T47D (cell line): ENCODE results near the gene FNBP1L.

ENCODE experiments used
- DNase-seq, 2 experiments: peaks; one replicate each; pipeline versions ENCODE4 v3.0.0 to v3.0.0-alpha.2; 2011 to 2012; ENCODE audit warnings: low read depth in 1 of 2, low spot score in 1 of 2
- JUND ChIP-seq: IDR thresholded peaks from 2 replicates; pipeline ENCODE4 v1.6.1; 2012; ENCODE audit warnings: low read depth
- in situ Hi-C: cut with HindIII; loops from 2 replicates; pipeline ENCODE4 v1.10.0; 2016; ENCODE audit warnings: low sequenced_read_pairs, low pct_unique_long_range_greater_than_20kb

Gene FNBP1L

DNA sequence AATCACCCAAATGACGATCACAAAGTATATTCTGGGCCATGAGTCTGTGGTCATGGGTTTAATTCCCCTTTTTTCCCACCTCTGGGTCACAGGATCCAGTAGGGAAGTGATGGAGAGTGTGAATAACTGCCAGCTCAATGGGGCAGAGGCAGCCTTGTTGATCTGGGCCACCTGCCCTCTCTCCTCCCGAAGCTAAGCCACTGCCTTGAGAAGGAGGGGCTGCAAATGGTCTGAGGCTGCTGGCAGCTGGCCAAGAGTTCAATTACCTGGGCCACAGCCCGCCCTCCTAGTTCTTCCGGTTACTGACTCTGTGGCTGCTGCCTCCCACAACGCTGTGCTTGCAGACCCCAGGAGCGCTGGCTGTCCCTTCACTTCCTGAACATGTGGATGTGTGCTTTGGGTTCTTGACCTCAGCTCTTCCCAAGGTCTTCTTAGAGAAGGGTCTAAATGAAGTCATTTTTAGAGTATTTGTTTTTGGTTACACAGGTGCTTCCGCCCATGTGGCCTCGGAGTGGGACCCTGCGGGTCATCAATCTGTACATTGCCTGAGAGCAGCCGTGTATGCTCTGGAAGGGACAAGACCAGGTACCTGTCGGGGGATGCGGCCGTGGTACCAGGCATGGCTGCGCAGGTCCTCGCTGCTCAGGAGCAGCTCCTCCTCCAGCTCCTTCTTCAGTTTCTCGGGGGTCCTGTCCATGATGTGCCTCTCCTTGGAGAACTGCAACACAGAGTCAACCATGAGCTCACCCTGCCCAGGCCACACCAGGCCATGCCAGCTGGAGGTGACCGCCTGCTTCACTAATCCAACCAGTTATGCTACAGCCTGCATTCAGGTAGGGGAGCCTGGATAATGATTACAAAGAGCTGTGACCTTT, 144.0 kb downstream of the FNBP1L start:
- in situ Hi-C loops = no loop called here
- no peak for TF ChIP-seq JUND
- peak in 1 of 2 experiments; percentile 68 for DNase-seq

DNA sequence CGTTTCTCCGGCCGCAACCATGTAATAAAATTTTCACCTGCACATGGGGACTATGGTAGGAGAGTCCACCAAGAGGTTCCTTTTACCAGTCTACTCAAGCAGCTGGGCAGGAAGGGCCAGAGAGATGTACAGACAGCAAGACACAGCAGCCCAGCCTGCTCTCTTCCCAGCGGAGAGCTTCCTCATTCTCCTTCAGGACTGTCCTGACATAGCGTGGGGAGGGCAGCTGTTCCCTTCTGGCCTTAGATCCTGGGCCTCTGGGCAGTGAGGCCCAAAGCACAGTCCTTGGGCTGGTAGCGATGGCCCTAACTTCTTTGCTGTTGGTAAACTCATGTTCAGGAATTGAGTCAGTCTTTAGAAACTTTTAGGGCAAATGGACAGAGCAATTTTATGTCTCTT, 144.6 kb downstream of the FNBP1L start:
- in situ Hi-C loops = no loop called here
- no peak for TF ChIP-seq JUND
- DNase-seq = no peak

DNA sequence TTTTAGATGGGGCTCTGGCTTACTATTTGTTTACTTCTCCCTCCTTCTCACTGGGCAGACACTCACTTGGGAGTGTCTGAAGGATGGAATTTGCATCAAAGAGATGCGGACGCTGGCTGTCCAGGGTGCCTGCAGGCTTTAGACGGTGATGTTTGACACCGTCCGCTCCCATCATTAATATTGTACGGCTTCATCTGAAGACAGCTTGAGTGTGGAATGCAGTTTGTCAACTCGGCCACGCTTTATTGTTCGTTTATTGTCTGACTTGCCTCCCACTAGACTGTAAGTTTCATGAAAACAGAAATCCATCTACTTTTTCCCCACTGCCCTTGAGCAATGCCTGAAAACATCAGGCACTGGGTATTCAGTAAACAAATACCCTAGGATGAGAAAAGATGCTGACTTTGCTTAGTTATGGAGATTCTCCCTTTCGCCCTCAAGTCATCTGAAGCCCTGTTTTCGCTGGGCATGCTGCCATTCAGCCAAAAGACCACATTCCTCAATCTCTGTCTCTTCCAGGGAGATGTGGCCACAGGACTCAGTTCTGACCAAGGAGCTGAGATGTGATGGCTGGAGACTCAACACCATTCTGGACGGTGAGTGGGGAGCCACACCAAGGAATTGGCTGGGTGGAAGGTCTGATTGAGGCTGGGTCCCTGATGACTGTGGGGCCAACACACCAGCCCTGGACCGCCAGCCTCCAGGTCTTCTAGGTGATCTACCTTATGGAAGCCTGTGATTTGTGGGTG, 146.1 kb downstream of the FNBP1L start:
- in situ Hi-C loops = no loop called here
- peak in 1 of 2 experiments; percentile 74 for DNase-seq
- TF ChIP-seq JUND = no peak

DNA sequence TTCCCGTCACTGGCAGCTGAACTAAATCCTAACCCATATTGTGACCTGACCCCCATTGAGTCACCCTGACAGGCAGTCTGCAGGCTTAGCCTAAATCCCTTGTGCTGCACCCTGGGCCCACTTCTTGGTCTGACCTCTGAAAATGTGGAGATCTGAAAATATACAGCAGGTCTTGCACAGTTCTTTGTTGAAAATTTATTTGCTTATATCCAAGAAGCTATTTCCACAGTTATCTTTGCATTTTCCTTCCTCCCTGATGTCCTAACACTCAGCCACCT, 146.6 kb downstream of the FNBP1L start:
- in situ Hi-C loops = no loop called here
- no peak for TF ChIP-seq JUND
- no peak for DNase-seq

DNA sequence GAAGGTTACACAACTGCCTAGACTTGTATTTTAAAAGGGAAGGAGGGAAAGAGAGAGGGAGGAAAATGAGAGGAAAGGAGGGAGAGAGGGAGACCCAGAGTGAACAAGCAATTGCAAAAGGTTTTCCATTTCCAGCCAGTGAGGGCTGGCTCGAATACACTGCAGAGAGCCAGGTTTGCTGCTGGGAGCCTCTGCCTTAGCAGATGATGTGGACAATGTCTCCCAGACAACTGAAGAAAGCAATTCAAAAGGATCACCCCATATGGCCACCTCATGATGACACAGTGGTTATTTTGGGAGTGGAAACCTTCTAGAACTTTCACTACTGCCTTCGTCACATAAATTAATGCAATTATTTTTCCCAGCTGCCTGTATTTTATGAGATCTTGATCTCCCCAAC, 147.3 kb downstream of the FNBP1L start:
- no peak for DNase-seq
- TF ChIP-seq JUND = no peak
- in situ Hi-C loops = no loop called here

DNA sequence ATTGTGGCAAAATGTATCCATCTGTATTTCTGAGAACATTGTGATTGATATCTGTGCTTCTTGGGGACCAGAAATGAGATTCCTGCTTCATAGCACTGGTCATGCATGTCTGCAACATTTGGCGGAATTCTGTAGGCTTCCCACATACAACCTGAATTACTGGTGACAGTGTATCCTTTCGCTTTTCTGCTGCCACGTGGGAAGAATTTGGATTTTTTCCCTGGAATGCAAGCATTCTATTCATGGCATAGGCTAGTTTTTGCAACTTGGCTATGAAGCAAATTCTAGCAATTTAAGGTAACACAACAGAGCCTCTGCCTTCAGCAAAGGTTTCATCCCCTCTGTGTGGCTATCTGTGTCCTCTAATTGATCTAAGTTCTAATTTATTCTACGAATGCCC, 147.8 kb downstream of the FNBP1L start:
- in situ Hi-C loops = no loop called here
- no peak for DNase-seq
- TF ChIP-seq JUND = no peak

DNA sequence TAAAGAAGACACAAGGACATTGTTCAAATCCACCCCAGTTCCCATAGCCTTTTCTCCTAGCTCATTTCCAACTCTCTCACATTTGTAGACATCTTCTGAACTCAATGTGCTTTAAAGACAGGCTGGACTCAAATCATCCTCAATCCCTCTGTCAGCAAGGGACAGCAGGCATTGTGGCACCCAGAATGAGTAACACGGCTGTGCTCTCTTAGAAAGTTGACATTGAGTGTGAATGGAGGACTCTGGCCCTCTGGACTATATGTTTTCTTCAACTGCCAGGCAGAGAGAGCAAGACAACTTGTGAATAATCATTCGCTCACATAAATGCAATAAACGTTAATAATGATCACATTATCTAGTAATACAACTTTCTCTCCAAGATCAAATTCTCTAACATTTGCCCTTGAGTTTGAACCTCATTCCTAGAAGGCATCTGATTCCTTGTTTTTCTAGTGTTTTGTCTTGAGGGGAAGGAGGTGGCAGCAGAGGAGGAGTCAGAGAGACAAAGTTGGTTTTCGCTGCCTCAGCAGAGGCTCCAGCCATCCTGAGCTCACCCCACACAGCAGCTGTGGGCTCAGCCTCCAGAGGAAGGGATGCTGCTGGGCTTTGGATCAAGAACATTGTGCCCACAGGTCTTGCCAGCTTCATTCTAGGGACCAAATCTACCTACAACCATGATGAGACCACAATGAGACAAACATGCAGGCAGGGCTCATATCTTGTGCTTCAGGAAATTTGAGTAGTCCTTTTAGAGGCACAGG, 148.6 kb downstream of the FNBP1L start:
- DNase-seq = no peak
- TF ChIP-seq JUND = no peak
- in situ Hi-C loops = no loop called here

DNA sequence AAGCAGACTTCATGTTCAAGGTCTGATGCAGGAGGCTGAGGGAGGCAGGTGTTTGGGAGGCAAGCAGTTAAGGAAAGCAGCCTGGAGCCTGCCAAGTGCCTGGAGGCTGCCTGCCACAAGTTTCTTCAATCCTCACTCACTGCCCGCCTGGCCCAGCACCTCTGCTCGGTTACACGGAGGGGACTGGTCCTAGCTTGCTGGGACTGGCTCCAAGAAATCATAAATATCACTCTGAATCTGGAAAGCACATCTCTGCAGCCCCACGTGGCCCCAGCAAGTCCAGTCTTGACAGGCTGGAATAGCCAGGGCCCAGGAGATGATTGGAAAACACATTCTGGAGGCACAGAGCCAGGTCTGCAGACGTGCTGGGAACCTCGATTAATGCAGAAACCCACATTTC, 149.8 kb downstream of the FNBP1L start:
- 0 out of 2 replicates have a peak, but pooled peaks have one; percentile 29 for TF ChIP-seq JUND
- DNase-seq = peak; percentile 23 to 88
- in situ Hi-C loops = no loop called here

DNA sequence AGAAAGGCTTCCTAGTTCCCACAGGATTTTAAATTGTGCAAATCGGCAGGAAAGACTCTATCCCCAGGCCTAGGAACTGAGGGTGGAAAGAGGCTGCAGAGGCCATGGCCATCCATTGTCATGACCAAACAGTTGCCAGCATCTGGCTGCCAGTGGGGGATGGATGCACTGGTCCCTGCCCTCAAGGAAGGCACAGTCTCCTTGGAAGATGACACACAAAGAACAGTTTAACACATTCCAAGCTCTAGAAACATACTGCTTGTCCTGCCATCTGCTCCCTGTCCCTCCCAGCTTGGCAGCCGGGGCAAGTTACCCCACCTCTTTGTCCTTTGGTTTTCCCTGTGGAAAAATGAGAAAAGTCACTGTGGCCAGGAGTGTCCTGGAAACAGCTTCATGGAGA, 150.5 kb downstream of the FNBP1L start:
- no peak for TF ChIP-seq JUND
- DNase-seq = no peak
- in situ Hi-C loops = no loop called here

DNA sequence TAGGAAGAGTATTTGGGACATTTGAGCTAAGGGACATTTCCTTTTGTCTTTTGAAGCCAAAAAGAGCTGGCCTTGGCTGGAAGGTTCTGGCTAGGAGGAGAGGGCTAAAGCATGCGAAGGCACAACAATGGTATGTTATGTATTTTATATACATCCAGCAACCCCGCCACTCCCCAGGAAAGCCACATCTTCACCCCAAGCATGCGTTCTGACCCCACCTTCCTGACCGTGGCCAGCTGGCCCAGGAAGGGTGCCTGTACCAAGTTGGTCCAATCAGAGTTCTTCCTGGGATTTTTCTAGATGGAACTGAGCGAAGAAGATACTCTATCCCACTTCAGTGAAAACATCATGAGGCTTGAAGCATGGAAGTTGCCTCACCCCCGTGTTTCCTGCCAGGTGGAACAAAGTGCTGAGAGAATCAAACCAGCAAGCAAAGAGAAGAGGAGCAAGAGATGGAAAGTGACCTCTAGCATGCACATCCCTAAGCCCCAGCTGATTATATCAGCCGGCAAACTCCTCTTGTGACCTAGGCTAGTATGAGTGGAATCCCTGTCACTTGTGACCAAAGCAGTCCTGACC, 151.0 kb downstream of the FNBP1L start:
- in situ Hi-C loops = no loop called here
- peak in 1 of 2 experiments; percentile 80 for DNase-seq
- no peak for TF ChIP-seq JUND

DNA sequence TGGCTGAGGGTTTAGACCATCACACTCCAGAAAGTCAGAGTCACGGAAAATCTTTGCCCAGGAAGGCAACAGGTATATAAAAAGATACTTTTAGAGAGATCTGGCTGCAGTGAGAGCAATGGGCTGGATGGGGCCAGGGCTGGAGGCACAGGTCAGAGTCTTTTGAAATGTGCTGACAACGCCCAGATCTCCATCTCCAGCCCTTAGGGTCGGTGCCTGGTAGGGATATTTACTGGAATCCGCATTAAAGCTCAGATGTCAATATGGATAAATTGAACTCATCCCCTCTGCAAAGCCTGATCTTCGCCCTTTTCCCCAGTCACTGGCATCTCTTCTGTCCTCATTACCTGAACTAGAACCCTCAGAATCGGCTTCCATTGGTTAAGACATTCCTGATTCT, 151.6 kb downstream of the FNBP1L start:
- peak in 1 of 2 experiments; percentile 80 for DNase-seq
- in situ Hi-C loops = no loop called here
- peak; percentile 54; the same call in 1 of the 2 replicates for TF ChIP-seq JUND

DNA sequence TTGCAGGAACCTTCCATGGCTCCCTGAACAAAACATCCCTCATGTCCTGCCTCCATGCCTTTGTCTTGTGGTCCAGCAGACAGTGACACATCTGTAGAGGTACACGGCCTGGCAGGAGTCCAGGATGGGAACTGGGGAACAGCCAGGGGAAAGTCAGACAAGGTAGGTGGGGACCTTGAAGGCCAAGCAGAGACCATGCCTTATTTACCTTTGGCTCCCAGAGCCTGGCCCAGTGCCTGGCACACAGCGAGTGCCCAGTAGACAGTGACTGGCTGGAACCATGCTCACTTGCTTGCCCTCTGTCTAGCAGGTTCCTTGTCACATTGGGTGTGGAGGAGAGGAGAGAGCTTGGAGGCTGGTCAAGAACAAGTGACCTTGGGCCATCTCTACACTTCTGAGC, 152.7 kb downstream of the FNBP1L start:
- peak in 1 of 2 experiments; percentile 63 for DNase-seq
- in situ Hi-C loops = no loop called here
- TF ChIP-seq JUND = no peak
